AG04449 (cell line): ENCODE data around the gene PPP1R36.

Experiments
- CTCF ChIA-PET: fragments of 350-600 bp; formaldehyde crosslinking; extraction: SDS; loops from one replicate; lab custom pipeline; 2021; ENCODE audit warnings: antibody characterized with exemption; lab: Yijun Ruan, JAX
- POLR2A ChIA-PET: fragments of 400-600, 350-600 bp; formaldehyde crosslinking; extraction: SDS; loops from one replicate; lab custom pipeline; 2020; ENCODE audit warnings: antibody characterized with exemption, inconsistent platforms; lab: Yijun Ruan, JAX
- DNase-seq: peaks from one replicate; pipeline ENCODE4 v3.0.0-alpha.2; 2010; ENCODE audit warnings: low read depth, low spot score
- H3K4me3 ChIP-seq: 2 replicates; pipeline ENCODE4 v1.5.1; 2011; ENCODE audit warnings: low read depth, mild to moderate bottlenecking, control low read depth, low read length
- CTCF ChIP-seq: IDR thresholded peaks from one replicate; pipeline ENCODE4 v1.5.1; 2011; ENCODE audit warnings: mild to moderate bottlenecking, moderate library complexity, low read length, control low read depth, inconsistent platforms; ENCODE audit not compliant: insufficient read depth; ENCODE audit errors: missing control alignments

Gene PPP1R36

DNA sequence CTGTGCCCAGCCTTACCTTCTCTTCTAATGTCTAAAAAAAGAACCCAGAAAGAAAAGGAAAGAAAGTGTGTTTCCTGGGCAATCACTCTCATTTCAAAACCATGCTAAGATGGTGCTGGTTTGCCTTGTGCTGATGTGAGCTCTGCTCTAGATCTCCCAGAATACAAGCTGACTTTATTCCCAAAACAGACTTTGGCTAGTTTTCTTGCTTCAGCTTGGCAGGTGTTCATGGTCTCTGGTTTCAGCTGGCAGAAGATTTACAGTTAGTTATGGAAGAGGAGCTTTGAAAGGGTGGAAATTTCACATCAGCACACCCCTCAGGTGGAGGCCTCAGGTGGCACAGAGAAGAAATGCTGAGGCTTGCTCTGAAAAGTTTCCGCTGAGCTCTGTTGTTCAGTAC is 34.4 kb downstream of the PPP1R36 start:
- TF ChIP-seq CTCF: no peak
- H3K4me3 ChIP-seq: no peak overlapping the region
- CTCF ChIA-PET: interaction anchor here (1.2 kb wide), 1 partner anchor 53 kb away, joined by 4 read pairs; no protein-coding TSS in a partner anchor
- no peak for DNase-seq
- POLR2A ChIA-PET: no interaction called here

- ChIA-PET CTCF (no interaction called here), POLR2A (no interaction called here)
- no peak for TF ChIP-seq CTCF
- DNase-seq: no peak
- H3K4me3 ChIP-seq: no peak overlapping the region
These were observed 42.0 kb downstream of the PPP1R36 start for GRCh38 chr14:64591809-64592208.

DNA sequence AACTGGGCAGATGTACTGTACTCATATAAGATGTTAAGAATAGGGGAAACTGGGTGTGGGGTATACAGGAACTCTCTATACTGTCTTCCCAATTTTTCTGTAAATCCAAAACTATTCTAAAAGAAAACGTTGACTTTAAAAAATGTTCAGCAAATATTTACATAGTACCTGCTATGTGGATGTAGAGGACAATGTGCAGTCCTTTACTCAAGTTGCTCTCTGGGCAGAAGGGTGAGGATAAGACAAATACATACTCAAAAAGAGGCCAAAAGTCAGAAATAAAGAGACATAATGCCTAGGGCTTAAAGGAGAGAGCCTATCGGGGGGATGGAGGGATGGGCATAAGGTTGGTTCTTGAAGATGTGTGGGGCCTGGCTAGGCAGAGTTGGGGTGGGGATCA is 44.7 kb downstream of the PPP1R36 start:
- no peak overlapping the region for H3K4me3 ChIP-seq
- TF ChIP-seq CTCF: no peak
- no peak for DNase-seq
- ChIA-PET CTCF (interaction anchor here (1.1 kb wide), 1 partner anchor 42 kb away, joined by 3 read pairs; no protein-coding TSS in a partner anchor), POLR2A (no interaction called here)

GRCh38 chr14:64598404-64598803 is 48.6 kb downstream of the PPP1R36 start:
- CTCF ChIA-PET: no interaction called here

DNA sequence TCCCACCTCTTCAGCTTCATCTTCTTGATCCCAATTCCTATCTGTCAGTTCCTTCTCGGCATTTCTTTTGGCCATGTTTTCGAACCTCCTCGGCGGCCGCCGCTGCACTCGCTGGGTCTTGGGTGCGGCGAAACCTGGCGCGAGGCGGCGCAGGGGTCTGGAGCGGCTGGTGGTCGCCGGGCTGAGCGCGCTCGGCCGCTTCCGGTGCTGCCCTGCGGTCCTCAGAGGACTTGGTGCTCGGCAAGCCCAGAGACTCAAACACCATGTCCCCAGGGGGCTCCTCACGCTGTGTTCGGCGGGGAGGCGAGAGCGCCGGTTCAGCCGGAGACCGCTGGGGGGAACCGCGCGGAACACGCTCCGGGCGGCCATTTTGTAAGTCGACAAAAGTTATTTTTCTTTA is 51.8 kb downstream of the PPP1R36 start:
- TF ChIP-seq CTCF: no peak
- CTCF ChIA-PET: interaction anchor here (0.9 to 1.1 kb wide), 2 partner anchors 12 to 60 kb away, joined by 3 read pairs; no protein-coding TSS in a partner anchor
- POLR2A ChIA-PET: no interaction called here
- DNase-seq: no peak
- H3K4me3 ChIP-seq: peak overlapping the region; percentile 29

More at GRCh38 chr14:64598404-64598803, 48.6 kb downstream of the PPP1R36 start:
- DNase-seq: no peak
- no peak overlapping the region for H3K4me3 ChIP-seq
- POLR2A ChIA-PET: no interaction called here
- TF ChIP-seq CTCF: no peak

- no peak for DNase-seq
- ChIA-PET CTCF (no interaction called here), POLR2A (no interaction called here)
- TF ChIP-seq CTCF: no peak
- H3K4me3 ChIP-seq: no peak overlapping the region
These were observed 53.1 kb downstream of the PPP1R36 start for GRCh38 chr14:64602826-64603225.
